Lower leg skin (tissue), 3 donors: Measurements from ENCODE around the gene NBEA.

Source experiments
- POLR2A ChIP-seq, 2 donors: fragments of 450-650 bp; IDR thresholded peaks; one replicate each; pipeline ENCODE4 v1.6.1; 2016 to 2017; ENCODE audit warnings: antibody characterized with exemption in 2 of 2, mild to moderate bottlenecking in 1 of 2, moderate library complexity in 1 of 2
- TF ChIP-seq, protein P1 (sequence below), 3 donors: fragments of 450-650 bp; IDR thresholded peaks; one replicate each; pipeline ENCODE4 v1.5.1; 2016; ENCODE audit warnings: antibody characterized with exemption in 3 of 3, mild to moderate bottlenecking in 3 of 3, moderate library complexity in 2 of 3

DNA sequence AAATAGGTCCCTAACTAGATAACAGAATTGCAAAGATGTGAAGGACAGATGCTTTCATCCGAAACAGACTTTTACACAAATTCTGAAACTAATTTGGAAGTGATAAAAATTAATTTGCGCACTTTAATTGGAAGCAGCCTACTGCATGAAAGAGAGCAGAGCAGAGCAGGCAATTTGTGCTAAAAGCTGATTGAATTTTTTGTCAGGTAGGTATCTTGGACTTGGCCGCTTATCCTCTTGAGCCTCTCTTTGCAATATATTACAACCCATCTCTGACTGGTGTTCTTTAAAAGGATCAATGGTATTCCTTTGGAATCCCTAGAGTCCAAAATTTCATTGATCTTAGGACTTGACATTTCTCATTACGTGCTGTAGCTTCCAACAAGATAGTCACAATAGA is 717.7 kb downstream of the NBEA start:
- TF ChIP-seq, protein P1, sequence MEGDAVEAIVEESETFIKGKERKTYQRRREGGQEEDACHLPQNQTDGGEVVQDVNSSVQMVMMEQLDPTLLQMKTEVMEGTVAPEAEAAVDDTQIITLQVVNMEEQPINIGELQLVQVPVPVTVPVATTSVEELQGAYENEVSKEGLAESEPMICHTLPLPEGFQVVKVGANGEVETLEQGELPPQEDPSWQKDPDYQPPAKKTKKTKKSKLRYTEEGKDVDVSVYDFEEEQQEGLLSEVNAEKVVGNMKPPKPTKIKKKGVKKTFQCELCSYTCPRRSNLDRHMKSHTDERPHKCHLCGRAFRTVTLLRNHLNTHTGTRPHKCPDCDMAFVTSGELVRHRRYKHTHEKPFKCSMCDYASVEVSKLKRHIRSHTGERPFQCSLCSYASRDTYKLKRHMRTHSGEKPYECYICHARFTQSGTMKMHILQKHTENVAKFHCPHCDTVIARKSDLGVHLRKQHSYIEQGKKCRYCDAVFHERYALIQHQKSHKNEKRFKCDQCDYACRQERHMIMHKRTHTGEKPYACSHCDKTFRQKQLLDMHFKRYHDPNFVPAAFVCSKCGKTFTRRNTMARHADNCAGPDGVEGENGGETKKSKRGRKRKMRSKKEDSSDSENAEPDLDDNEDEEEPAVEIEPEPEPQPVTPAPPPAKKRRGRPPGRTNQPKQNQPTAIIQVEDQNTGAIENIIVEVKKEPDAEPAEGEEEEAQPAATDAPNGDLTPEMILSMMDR (IDR thresholded peaks at IDR 0.05), result no peak
- TF ChIP-seq POLR2A (IDR thresholded peaks at IDR 0.05), result no peak
